ENCODE results near the gene SLC8B1.

SLC8B1 gene

GRCh38 chr12:113248842-113249435 is 86.0 kb downstream of the SLC8B1 start:
- TF ChIP-seq ZNF398 (tag by site-specific recombination; IDR thresholded peaks at IDR 0.05) (no peak), ZNF585B (tag by site-specific recombination; IDR thresholded peaks at IDR 0.05) (no peak), ZSCAN16 (tag by site-specific recombination; IDR thresholded peaks at IDR 0.05) (no peak), KLF1 (tag by site-specific recombination; IDR thresholded peaks at IDR 0.05) (no peak)
- peaks cover 0 to 3% of the 10 kb centered on the region in 2 experiments; a peak in 1 of 3 replicates for H3K36me3 ChIP-seq (ENCODE audit: control insufficient read depth in 2 of 2, insufficient read depth in 1 of 2, low read length in 2 of 2)

More at GRCh38 chr12:113248842-113249435, 86.0 kb downstream of the SLC8B1 start:
- CTCF ChIA-PET = interaction anchor here (0.6 kb wide), 1 partner anchor 75 kb away, joined by 3 read pairs; no protein-coding TSS in a partner anchor
- POLR2A ChIA-PET = no interaction called here
- Histone ChIP-seq H3K27ac (ENCODE audit: extremely low read depth, low read depth, low read length) (no peak overlapping the region), H3K4me3 (ENCODE audit: low read depth, low read length) (no peak overlapping the region), H3K9me3 (ENCODE audit: control insufficient read depth, insufficient read depth, low read depth, low read length) (no peaks in the 10 kb centered on the region), H3K4me1 (ENCODE audit: control insufficient read depth, insufficient read depth, low read length) (peaks cover 3% of the 10 kb centered on the region)

Data from HEK293 (cell line).